Measurements from ENCODE around the gene SPAG17. TPM values are rescaled to one million over a fixed set of nuclear protein-coding genes. Genes with fewer than 3 reads are reported as not detected.

Gene SPAG17
- total and polyA plus RNA-seq, 2 experiments from 2014 or later = 1.0 to 1.1 TPM

DNA sequence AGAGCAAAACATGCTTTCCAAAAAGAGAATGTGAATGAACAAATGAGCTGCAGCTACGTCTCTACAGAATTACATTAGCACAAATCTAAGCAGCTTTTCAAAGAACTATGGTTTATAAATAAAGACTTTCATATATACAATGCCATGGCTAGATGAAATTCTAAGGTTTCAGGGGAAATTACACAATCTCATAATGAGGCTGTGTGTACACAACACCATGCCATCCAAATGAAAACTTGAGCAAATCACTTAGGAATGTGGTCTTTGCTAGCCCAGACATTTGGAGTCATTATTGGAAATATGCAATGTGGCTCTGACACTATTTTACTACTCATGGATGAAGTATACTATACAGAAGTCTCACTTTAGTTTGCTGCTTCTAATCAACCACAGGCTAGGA lies 37.5 kb downstream of the SPAG17 start (continued):
- TF ChIP-seq, protein P1, sequence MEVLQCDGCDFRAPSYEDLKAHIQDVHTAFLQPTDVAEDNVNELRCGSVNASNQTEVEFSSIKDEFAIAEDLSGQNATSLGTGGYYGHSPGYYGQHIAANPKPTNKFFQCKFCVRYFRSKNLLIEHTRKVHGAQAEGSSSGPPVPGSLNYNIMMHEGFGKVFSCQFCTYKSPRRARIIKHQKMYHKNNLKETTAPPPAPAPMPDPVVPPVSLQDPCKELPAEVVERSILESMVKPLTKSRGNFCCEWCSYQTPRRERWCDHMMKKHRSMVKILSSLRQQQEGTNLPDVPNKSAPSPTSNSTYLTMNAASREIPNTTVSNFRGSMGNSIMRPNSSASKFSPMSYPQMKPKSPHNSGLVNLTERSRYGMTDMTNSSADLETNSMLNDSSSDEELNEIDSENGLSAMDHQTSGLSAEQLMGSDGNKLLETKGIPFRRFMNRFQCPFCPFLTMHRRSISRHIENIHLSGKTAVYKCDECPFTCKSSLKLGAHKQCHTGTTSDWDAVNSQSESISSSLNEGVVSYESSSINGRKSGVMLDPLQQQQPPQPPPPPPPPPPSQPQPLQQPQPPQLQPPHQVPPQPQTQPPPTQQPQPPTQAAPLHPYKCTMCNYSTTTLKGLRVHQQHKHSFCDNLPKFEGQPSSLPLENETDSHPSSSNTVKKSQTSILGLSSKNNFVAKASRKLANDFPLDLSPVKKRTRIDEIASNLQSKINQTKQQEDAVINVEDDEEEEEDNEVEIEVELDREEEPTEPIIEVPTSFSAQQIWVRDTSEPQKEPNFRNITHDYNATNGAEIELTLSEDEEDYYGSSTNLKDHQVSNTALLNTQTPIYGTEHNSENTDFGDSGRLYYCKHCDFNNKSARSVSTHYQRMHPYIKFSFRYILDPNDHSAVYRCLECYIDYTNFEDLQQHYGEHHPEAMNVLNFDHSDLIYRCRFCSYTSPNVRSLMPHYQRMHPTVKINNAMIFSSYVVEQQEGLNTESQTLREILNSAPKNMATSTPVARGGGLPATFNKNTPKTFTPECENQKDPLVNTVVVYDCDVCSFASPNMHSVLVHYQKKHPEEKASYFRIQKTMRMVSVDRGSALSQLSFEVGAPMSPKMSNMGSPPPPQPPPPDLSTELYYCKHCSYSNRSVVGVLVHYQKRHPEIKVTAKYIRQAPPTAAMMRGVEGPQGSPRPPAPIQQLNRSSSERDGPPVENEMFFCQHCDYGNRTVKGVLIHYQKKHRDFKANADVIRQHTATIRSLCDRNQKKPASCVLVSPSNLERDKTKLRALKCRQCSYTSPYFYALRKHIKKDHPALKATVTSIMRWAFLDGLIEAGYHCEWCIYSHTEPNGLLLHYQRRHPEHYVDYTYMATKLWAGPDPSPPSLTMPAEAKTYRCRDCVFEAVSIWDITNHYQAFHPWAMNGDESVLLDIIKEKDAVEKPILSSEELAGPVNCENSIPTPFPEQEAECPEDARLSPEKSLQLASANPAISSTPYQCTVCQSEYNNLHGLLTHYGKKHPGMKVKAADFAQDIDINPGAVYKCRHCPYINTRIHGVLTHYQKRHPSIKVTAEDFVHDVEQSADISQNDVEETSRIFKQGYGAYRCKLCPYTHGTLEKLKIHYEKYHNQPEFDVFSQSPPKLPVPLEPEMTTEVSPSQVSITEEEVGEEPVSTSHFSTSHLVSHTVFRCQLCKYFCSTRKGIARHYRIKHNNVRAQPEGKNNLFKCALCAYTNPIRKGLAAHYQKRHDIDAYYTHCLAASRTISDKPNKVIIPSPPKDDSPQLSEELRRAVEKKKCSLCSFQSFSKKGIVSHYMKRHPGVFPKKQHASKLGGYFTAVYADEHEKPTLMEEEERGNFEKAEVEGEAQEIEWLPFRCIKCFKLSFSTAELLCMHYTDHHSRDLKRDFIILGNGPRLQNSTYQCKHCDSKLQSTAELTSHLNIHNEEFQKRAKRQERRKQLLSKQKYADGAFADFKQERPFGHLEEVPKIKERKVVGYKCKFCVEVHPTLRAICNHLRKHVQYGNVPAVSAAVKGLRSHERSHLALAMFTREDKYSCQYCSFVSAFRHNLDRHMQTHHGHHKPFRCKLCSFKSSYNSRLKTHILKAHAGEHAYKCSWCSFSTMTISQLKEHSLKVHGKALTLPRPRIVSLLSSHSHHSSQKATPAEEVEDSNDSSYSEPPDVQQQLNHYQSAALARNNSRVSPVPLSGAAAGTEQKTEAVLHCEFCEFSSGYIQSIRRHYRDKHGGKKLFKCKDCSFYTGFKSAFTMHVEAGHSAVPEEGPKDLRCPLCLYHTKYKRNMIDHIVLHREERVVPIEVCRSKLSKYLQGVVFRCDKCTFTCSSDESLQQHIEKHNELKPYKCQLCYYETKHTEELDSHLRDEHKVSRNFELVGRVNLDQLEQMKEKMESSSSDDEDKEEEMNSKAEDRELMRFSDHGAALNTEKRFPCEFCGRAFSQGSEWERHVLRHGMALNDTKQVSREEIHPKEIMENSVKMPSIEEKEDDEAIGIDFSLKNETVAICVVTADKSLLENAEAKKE (CRISPR knock-in tag; IDR thresholded peaks at IDR 0.05) = no peak
- TF ChIP-seq JUNB (IDR thresholded peaks at IDR 0.05; ENCODE audit: unreplicated experiment) = no peak

DNA sequence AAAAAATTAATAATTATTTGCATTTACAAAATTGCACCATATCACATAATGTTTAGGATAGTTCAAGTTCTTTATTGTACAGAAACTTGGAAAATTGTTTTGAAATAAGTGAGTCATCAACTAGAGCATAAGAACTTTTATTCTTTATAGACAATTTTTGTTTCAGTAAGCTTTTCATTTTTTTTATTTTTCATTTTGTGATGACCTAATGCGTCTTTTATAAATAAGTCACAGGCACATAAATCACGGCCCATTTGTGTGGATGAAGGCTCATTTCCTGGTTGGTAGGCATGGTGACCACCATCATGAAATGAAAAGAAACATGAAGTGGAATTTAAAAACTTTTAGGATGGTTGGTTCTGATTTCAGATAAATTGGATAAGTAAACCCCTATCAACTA lies 39.3 kb downstream of the SPAG17 start:
- no peak overlapping the region for H3K4me3 Mint-ChIP-seq
- Histone ChIP-seq H3K4me1 (ENCODE audit: insufficient read depth) (no peaks in the 10 kb centered on the region; the same call in none of the 2 replicates), H3K27ac (ENCODE audit: low read depth) (no peak overlapping the region), H3K36me3 (ENCODE audit: insufficient read depth) (no peaks in the 10 kb centered on the region), H3K79me2 (replicated peaks; ENCODE audit: insufficient read depth) (no peaks in the 10 kb centered on the region), H3F3A (replicated peaks; ENCODE audit: low read depth) (no peaks in the 10 kb centered on the region), H3K9me2 (ENCODE audit: insufficient read depth) (no peaks in the 10 kb centered on the region), H3K4me3 (no peak overlapping the region), H4K20me1 (replicated peaks; ENCODE audit: insufficient read depth) (no peaks in the 10 kb centered on the region), H2AFZ (no peak overlapping the region), H3K27me3 (ENCODE audit: insufficient read depth) (no peaks in the 10 kb centered on the region), H3K4me2 (no peak overlapping the region)
- peaks cover 11% of the 10 kb centered on the region for H3K4me1 Mint-ChIP-seq
- H3K36me3 Mint-ChIP-seq (ENCODE audit: low read depth) = no peaks in the 10 kb centered on the region
- ATAC-seq = no peak
- peaks cover 1% of the 10 kb centered on the region for H3K27me3 Mint-ChIP-seq (ENCODE audit: insufficient read depth, low read depth, poor library complexity)
- H3K9me3 Mint-ChIP-seq = no peaks in the 10 kb centered on the region
- no peak for DNase-seq (ENCODE audit: low spot score)
- H3K27ac Mint-ChIP-seq = no peak overlapping the region
- no peak for TF ChIP-seq ZNF114 (CRISPR knock-in tag; IDR thresholded peaks at IDR 0.05)
- TF ChIP-seq NANOG (IDR thresholded peaks at IDR 0.05; ENCODE audit: borderline replicate concordance) = no peak
- TF ChIP-seq CREB1 (CRISPR knock-in tag; IDR thresholded peaks at IDR 0.05; ENCODE audit: low read depth) = no peak
- TF ChIP-seq EZH2 (IDR thresholded peaks at IDR 0.05; ENCODE audit: low read depth, unreplicated experiment) = no peak
- no peak for TF ChIP-seq EZH2phosphoT487 (IDR thresholded peaks at IDR 0.05; ENCODE audit: unreplicated experiment)
- TF ChIP-seq, protein P2, sequence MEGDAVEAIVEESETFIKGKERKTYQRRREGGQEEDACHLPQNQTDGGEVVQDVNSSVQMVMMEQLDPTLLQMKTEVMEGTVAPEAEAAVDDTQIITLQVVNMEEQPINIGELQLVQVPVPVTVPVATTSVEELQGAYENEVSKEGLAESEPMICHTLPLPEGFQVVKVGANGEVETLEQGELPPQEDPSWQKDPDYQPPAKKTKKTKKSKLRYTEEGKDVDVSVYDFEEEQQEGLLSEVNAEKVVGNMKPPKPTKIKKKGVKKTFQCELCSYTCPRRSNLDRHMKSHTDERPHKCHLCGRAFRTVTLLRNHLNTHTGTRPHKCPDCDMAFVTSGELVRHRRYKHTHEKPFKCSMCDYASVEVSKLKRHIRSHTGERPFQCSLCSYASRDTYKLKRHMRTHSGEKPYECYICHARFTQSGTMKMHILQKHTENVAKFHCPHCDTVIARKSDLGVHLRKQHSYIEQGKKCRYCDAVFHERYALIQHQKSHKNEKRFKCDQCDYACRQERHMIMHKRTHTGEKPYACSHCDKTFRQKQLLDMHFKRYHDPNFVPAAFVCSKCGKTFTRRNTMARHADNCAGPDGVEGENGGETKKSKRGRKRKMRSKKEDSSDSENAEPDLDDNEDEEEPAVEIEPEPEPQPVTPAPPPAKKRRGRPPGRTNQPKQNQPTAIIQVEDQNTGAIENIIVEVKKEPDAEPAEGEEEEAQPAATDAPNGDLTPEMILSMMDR (conservative IDR thresholded peaks at IDR 0.05; ENCODE audit: low read depth in 2 of 2) = no peak
- TF ChIP-seq STAT1 (IDR thresholded peaks at IDR 0.05; ENCODE audit: unreplicated experiment) = no peak
- TF ChIP-seq, protein P3, sequence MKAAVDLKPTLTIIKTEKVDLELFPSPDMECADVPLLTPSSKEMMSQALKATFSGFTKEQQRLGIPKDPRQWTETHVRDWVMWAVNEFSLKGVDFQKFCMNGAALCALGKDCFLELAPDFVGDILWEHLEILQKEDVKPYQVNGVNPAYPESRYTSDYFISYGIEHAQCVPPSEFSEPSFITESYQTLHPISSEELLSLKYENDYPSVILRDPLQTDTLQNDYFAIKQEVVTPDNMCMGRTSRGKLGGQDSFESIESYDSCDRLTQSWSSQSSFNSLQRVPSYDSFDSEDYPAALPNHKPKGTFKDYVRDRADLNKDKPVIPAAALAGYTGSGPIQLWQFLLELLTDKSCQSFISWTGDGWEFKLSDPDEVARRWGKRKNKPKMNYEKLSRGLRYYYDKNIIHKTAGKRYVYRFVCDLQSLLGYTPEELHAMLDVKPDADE (IDR thresholded peaks at IDR 0.05) = no peak
- no peak for TF ChIP-seq POLR2AphosphoS5 (IDR thresholded peaks at IDR 0.05; ENCODE audit: low read depth)
- TF ChIP-seq, protein P4, sequence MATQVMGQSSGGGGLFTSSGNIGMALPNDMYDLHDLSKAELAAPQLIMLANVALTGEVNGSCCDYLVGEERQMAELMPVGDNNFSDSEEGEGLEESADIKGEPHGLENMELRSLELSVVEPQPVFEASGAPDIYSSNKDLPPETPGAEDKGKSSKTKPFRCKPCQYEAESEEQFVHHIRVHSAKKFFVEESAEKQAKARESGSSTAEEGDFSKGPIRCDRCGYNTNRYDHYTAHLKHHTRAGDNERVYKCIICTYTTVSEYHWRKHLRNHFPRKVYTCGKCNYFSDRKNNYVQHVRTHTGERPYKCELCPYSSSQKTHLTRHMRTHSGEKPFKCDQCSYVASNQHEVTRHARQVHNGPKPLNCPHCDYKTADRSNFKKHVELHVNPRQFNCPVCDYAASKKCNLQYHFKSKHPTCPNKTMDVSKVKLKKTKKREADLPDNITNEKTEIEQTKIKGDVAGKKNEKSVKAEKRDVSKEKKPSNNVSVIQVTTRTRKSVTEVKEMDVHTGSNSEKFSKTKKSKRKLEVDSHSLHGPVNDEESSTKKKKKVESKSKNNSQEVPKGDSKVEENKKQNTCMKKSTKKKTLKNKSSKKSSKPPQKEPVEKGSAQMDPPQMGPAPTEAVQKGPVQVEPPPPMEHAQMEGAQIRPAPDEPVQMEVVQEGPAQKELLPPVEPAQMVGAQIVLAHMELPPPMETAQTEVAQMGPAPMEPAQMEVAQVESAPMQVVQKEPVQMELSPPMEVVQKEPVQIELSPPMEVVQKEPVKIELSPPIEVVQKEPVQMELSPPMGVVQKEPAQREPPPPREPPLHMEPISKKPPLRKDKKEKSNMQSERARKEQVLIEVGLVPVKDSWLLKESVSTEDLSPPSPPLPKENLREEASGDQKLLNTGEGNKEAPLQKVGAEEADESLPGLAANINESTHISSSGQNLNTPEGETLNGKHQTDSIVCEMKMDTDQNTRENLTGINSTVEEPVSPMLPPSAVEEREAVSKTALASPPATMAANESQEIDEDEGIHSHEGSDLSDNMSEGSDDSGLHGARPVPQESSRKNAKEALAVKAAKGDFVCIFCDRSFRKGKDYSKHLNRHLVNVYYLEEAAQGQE (IDR thresholded peaks at IDR 0.05; ENCODE audit: unreplicated experiment) = no peak
- no peak for TF ChIP-seq ZNF331 (CRISPR knock-in tag; IDR thresholded peaks at IDR 0.05; ENCODE audit: low read depth)
